HFFc6 (cell line): ENCODE results near the gene FAM43B. TPM values are rescaled to one million over a fixed set of nuclear protein-coding genes. Genes with fewer than 3 reads are reported as not detected.

Experiments
- DNase-seq: peaks from one replicate; pipeline ENCODE4 v3.0.0-alpha.2; 2018
- H3K27ac Mint-ChIP-seq: 2 replicates; pipeline ENCODE4 v1.8.0; 2020; ENCODE audit warnings: mild to moderate bottlenecking, mixed read lengths
- H3K27me3 Mint-ChIP-seq: 2 replicates; pipeline ENCODE4 v1.8.0; 2021; ENCODE audit warnings: mild to moderate bottlenecking, moderate library complexity, mixed read lengths; ENCODE audit not compliant: insufficient read depth
- H3K36me3 Mint-ChIP-seq: 2 replicates; pipeline ENCODE4 v1.8.0; 2021; ENCODE audit warnings: low read depth, mixed read lengths
- H3K4me1 Mint-ChIP-seq: 2 replicates; pipeline ENCODE4 v1.8.0; 2020; ENCODE audit warnings: low read depth, mixed read lengths
- H3K4me3 Mint-ChIP-seq: 2 replicates; pipeline ENCODE4 v1.8.0; 2020; ENCODE audit warnings: mild to moderate bottlenecking, moderate library complexity, mixed read lengths
- H3K9me3 Mint-ChIP-seq: 2 replicates; pipeline ENCODE4 v1.8.0; 2020; ENCODE audit warnings: mild to moderate bottlenecking, mixed read lengths
- CTCF ChIP-seq: fragments of 200-600 bp; sonication (generic); IDR thresholded peaks from 2 replicates; pipeline ENCODE4 v1.5.0; 2021; ENCODE audit warnings: antibody characterized with exemption, mild to moderate bottlenecking
- total RNA-seq, 6 experiments: library from RNA; stranded (reverse); fragmentation: NEBNext Ultra II Directional; extraction: Animal tissue kit (Norgen Biotek cat#: 25700); gene quantifications; 2 replicates in 1 of 6; 3 replicates in 5 of 6; pipeline ENCODE4 v1.2.3, GENCODE V29; 2021

FAM43B gene
- total RNA-seq, 6 experiments from 2014 or later: 0.07 TPM; not detected in 5

DNA sequence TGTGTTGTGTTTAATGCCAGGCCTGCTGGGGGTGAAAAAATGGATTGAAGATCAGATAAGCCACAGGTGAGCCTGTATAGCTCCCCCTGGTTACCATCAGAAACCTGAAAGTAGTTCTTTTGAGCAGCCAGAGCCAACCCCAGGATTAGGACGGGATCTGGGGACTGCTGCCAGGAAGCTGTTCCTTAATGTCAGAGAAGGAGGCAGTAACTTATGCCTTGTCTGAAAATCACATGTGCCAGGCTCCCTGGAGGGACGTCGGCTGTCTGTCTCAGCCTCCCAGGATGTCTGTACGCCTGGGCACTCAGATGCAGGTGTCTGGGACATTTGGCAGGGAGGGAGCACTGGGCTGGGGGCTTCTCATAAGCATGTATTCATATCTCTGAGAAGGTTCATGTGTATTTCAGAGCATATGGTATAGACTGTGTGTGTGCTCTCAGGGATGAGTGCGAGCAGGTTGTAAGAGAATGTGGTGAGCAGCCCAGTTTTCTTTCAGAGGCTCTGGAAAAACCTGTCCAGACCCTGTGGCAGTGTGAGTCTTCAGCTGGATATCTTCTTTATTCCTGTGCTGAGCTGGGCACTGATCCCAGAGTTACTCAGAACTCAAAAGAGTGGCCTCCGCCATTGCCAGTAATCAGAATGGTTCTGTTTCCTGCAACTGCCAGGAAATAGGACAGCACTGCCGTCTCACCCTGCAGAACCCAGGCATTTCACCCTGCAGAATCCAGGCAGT is 2.8 kb downstream of the FAM43B start:
- Mint-ChIP-seq H3K9me3 (no peaks in the 10 kb centered on the region), H3K4me1 (no peaks in the 10 kb centered on the region), H3K4me3 (no peak overlapping the region), H3K36me3 (no peaks in the 10 kb centered on the region), H3K27me3 (peaks cover 43% of the 10 kb centered on the region), H3K27ac (no peak overlapping the region)
- no peak for TF ChIP-seq CTCF
- DNase-seq: no peak

DNA sequence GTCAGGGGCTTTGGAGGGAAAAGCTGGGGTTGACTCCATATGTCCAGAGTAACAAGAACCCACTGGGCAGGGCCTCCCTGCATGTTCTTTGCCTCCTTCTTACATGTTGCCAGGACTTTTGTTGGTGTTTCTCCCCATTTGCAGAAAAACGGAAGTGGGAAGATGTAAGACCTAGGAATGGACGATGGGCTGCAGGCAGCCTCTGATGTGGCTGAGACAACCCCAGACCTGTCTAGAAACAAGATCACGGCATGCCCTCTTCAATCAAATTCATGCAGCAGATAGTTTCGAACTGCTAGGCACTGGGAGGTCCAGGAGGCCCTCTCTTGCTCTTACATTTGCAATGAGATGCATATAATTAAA is 3.4 kb downstream of the FAM43B start:
- Mint-ChIP-seq H3K4me1 (no peaks in the 10 kb centered on the region), H3K9me3 (no peaks in the 10 kb centered on the region), H3K36me3 (no peaks in the 10 kb centered on the region), H3K27me3 (peaks cover 46% of the 10 kb centered on the region), H3K4me3 (no peak overlapping the region), H3K27ac (no peak overlapping the region)
- no peak for TF ChIP-seq CTCF
- DNase-seq: no peak

DNA sequence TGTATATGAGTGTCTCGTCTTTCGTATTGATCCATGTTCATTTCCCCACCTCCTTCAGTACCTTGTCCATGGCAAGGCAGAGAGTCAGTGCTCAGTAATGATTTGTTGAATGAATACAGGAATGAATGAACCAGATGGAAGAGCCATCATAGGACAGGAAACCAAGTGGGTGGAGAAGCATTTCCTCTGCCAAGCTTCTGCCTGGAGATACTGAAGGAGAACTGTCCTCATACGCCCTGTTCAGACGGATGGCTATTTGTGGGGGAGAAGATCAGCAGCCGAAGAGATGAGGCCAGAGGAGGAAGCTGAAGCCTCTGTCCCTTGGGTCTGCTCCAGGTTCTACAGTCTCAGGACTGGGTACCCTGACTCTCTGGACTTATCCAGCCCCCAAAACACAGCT is 5.8 kb downstream of the FAM43B start:
- Mint-ChIP-seq H3K27ac (no peak overlapping the region), H3K36me3 (no peaks in the 10 kb centered on the region), H3K4me1 (no peaks in the 10 kb centered on the region), H3K9me3 (no peaks in the 10 kb centered on the region), H3K4me3 (no peak overlapping the region), H3K27me3 (peaks cover 40% of the 10 kb centered on the region)
- no peak for DNase-seq
- TF ChIP-seq CTCF: no peak

- H3K4me1 Mint-ChIP-seq: no peaks in the 10 kb centered on the region
- H3K9me3 Mint-ChIP-seq: no peaks in the 10 kb centered on the region
- peaks cover 34% of the 10 kb centered on the region for H3K27me3 Mint-ChIP-seq
- no peaks in the 10 kb centered on the region for H3K36me3 Mint-ChIP-seq
- DNase-seq: no peak
- no peak overlapping the region for H3K27ac Mint-ChIP-seq
- TF ChIP-seq CTCF: no peak
- no peak overlapping the region for H3K4me3 Mint-ChIP-seq
These were observed 8.6 kb downstream of the FAM43B start for GRCh38 chr1:20560966-20561365.

- no peak overlapping the region for H3K4me3 Mint-ChIP-seq
- no peak for TF ChIP-seq CTCF
- no peak overlapping the region for H3K27ac Mint-ChIP-seq
- H3K36me3 Mint-ChIP-seq: no peaks in the 10 kb centered on the region
- no peaks in the 10 kb centered on the region for H3K4me1 Mint-ChIP-seq
- H3K9me3 Mint-ChIP-seq: no peaks in the 10 kb centered on the region
- no peak for DNase-seq
- peaks cover 43% of the 10 kb centered on the region for H3K27me3 Mint-ChIP-seq
These were observed 12.9 kb downstream of the FAM43B start for GRCh38 chr1:20565234-20565633.
